ENCODE data around the gene GRIN2A. TPM values are rescaled to one million over a fixed set of nuclear protein-coding genes. Genes with fewer than 3 reads are reported as not detected.

GRIN2A gene
- polyA plus RNA-seq, 3 donors, result 0.03 to 0.11 (median 0.04) TPM

- WGBS, 3 donors, result 63 to 91% (median 73%) methylated on average over 3 of the region's 3 CpGs
- H3K27ac ChIP-seq (ENCODE audit: low read depth, low read length), result no peak overlapping the region
Measured at GRCh38 chr16:10016752-10017151, 165.5 kb downstream of the GRIN2A start.

- WGBS, 3 donors, result 87 to 91% (median 91%) methylated on average over 3 of the region's 3 CpGs
- no peak overlapping the region for H3K27ac ChIP-seq (ENCODE audit: low read depth, low read length)
Measured at GRCh38 chr16:10015397-10015796, 166.8 kb downstream of the GRIN2A start.

- 35 to 66% (median 48%) methylated on average over 5 of the region's 5 CpGs for WGBS, 3 donors
Measured at GRCh38 chr16:10013774-10014173, 168.5 kb downstream of the GRIN2A start.

GRCh38 chr16:10013364-10013763 is 168.9 kb downstream of the GRIN2A start:
- no peak overlapping the region for H3K27ac ChIP-seq (ENCODE audit: low read depth, low read length)
- WGBS, 3 donors, result 71 to 75% (median 72%) methylated on average over 4 of the region's 4 CpGs

More at GRCh38 chr16:10013774-10014173, 168.5 kb downstream of the GRIN2A start:
- H3K27ac ChIP-seq (ENCODE audit: low read depth, low read length), result no peak overlapping the region

GRCh38 chr16:10009684-10010083 is 172.5 kb downstream of the GRIN2A start:
- H3K27ac ChIP-seq (ENCODE audit: low read depth, low read length), result no peak overlapping the region
- 69 to 78% (median 78%) methylated on average over 6 of the region's 6 CpGs for WGBS, 3 donors

GRCh38 chr16:10003486-10003885 is 178.7 kb downstream of the GRIN2A start:
- H3K27ac ChIP-seq (ENCODE audit: low read depth, low read length), result no peak overlapping the region
- WGBS, 3 donors, result 52 to 59% (median 52%) methylated on average over 2 of the region's 2 CpGs

GRCh38 chr16:10001258-10001775 is 180.9 kb downstream of the GRIN2A start:
- WGBS, 3 donors, result 48 to 82% (median 60%) methylated on average over 2 of the region's 2 CpGs
- no peak overlapping the region for H3K27ac ChIP-seq (ENCODE audit: low read depth, low read length)

- WGBS, 3 donors, result 30 to 59% (median 51%) methylated on average over 5 of the region's 5 CpGs
- no peak overlapping the region for H3K27ac ChIP-seq (ENCODE audit: low read depth, low read length)
Measured at GRCh38 chr16:9996221-9996620, 186.0 kb downstream of the GRIN2A start.

- no peak overlapping the region for H3K27ac ChIP-seq (ENCODE audit: low read depth, low read length)
- WGBS, 3 donors, result 83 to 89% (median 89%) methylated on average over 7 of the region's 7 CpGs
Measured at GRCh38 chr16:9992441-9992840, 189.8 kb downstream of the GRIN2A start.

GRCh38 chr16:9980981-9981380 is 201.2 kb downstream of the GRIN2A start:
- 41 to 71% (median 44%) methylated on average over 1 of the region's 1 CpG for WGBS, 3 donors
- no peak overlapping the region for H3K27ac ChIP-seq (ENCODE audit: low read depth, low read length)

- 71 to 83% (median 82%) methylated on average over 2 of the region's 2 CpGs for WGBS, 3 donors
- no peak overlapping the region for H3K27ac ChIP-seq (ENCODE audit: low read depth, low read length)
Measured at GRCh38 chr16:9978160-9978725, 204.0 kb downstream of the GRIN2A start.

GRCh38 chr16:9977333-9977897 is 204.8 kb downstream of the GRIN2A start:
- H3K27ac ChIP-seq (ENCODE audit: low read depth, low read length), result no peak overlapping the region
- 41 to 89% (median 84%) methylated on average over 7 of the region's 7 CpGs for WGBS, 3 donors

GRCh38 chr16:9976601-9977000 is 205.6 kb downstream of the GRIN2A start:
- no peak overlapping the region for H3K27ac ChIP-seq (ENCODE audit: low read depth, low read length)
- 54 to 87% (median 78%) methylated on average over 9 of the region's 9 CpGs for WGBS, 3 donors

- H3K27ac ChIP-seq (ENCODE audit: low read depth, low read length), result no peak overlapping the region
- WGBS, 3 donors, result 57 to 72% (median 68%) methylated on average over 2 of the region's 2 CpGs
Measured at GRCh38 chr16:9971907-9972306, 210.3 kb downstream of the GRIN2A start.

GRCh38 chr16:9970796-9971195 is 211.4 kb downstream of the GRIN2A start:
- 45 to 89% (median 73%) methylated on average over 1 of the region's 1 CpG for WGBS, 3 donors
- H3K27ac ChIP-seq (ENCODE audit: low read depth, low read length), result no peak overlapping the region

GRCh38 chr16:9970244-9970643 is 212.0 kb downstream of the GRIN2A start:
- WGBS, 3 donors, result 50 to 63% (median 53%) methylated on average over 2 of the region's 2 CpGs
- no peak overlapping the region for H3K27ac ChIP-seq (ENCODE audit: low read depth, low read length)

GRCh38 chr16:9969580-9969979 is 212.6 kb downstream of the GRIN2A start:
- WGBS, 3 donors, result 86 to 93% (median 93%) methylated on average over 4 of the region's 4 CpGs
- no peak overlapping the region for H3K27ac ChIP-seq (ENCODE audit: low read depth, low read length)

GRCh38 chr16:9966569-9967157 is 215.6 kb downstream of the GRIN2A start:
- H3K27ac ChIP-seq (ENCODE audit: low read depth, low read length), result no peak overlapping the region
- 74 to 87% (median 76%) methylated on average over 9 of the region's 9 CpGs for WGBS, 3 donors

GRCh38 chr16:9965079-9965478 is 217.1 kb downstream of the GRIN2A start:
- 39 to 73% (median 68%) methylated on average over 3 of the region's 3 CpGs for WGBS, 3 donors
- no peak overlapping the region for H3K27ac ChIP-seq (ENCODE audit: low read depth, low read length)

GRCh38 chr16:9964426-9964825 is 217.8 kb downstream of the GRIN2A start:
- 83 to 85% (median 85%) methylated on average over 6 of the region's 6 CpGs for WGBS, 3 donors
- H3K27ac ChIP-seq (ENCODE audit: low read depth, low read length), result no peak overlapping the region

All from adipose tissue (tissue), 3 donors.